ENCODE results near the gene DCST2.
"Not testable (repeated sequence)": the region's sequence is repeated elsewhere in the genome, so short reads cannot be mapped to it uniquely, and the experiment has no call there.

The DCST2 gene

DNA sequence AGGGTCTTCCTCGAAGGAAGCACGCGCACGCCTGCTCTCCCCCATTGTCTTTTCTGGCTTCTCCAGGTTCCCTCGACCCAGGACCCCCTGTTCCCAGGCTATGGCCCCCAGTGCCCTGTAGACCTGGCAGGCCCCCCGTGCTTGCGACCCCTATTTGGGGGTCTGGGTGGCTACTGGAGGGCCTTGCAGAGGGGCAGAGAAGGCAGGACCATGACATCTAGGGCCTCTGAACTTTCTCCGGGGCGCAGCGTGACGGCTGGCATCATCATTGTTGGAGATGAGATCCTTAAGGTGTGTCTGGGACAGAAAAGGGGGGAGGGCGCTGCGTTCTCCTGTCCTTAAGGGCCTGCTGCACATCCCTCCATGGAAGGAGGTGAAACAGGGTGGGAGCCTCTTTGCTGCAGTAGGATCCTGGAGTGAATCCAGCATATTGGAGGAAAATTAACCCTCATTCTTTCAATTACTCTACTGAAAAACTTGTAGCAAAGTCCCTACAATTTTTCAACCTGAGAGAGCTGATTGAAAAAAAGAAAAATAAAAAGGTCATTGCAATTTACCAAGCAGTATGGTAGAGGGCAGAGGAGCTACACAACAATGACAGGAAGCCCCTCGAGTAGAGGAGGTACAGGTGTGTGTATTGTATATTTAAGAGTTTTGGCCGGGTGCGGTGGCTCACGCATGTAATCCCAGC is 49.7 kb downstream of the DCST2 start:
- in situ Hi-C loops (cut with MboI; ENCODE audit: low sequenced_read_pairs) = no loop called here

DNA sequence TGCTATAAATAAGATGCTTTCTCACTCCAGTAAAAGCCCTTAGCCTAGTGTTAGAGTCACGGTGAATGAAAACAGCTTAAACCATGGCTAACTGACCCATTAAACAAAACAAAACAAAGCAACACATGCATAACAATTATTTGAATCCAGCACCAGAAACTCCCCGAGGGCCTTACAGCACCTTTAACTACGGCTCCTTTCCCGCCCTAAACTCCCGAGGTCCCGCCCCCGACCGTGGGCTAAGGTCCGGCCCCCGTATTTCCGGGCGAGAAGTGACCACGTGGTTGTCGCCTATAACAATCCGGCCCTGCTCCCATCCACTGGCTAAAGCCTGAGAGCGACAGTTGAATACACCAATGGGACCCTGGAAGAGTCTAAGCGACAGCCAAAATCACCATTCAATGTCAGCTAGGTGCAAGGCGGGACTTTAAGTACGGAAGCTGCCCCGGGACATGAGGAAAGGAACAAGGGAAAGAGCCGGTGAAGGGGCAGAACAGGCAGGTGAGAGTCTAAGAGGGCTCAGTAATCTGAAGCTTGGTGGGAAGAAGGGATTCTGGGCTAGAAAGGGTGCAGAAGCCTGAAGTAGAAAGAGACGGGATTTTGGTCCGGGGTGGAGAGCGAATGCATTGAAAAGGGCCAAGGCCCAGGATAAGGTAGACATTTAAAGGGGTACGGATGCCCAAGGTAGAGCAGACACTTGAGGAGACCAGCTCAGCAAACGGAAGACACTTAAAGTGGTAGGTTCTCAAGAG is 50.5 kb downstream of the DCST2 start, which contains the start of gene FLAD1:
FLAD1 (plus strand) TSS at position 448 of the 752 bp plus-strand sequence. CDS start 351 bp downstream, outside the sequence.
- in situ Hi-C loops (cut with MboI; ENCODE audit: low sequenced_read_pairs) = no loop called here

DNA sequence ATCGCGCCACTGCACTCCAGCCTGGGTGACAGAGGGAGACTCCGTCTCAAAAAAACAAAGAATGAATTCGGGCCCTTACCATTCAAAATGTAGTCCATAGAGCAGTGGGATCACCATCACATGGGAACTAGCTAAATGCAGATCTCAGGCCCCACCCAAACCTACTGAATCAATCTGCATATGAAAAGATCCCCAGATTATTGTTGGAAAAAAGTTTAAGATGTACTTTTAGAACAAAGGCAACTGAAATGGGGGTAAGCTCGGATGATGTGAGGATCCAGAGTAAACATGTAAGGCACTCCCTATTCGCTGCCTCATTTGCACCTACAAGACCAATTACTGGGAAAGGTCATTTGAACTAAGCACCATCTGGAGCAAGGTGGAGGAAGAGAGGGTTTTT is 51.2 kb downstream of the DCST2 start:
- in situ Hi-C loops (cut with MboI; ENCODE audit: low sequenced_read_pairs) = no loop called here

DNA sequence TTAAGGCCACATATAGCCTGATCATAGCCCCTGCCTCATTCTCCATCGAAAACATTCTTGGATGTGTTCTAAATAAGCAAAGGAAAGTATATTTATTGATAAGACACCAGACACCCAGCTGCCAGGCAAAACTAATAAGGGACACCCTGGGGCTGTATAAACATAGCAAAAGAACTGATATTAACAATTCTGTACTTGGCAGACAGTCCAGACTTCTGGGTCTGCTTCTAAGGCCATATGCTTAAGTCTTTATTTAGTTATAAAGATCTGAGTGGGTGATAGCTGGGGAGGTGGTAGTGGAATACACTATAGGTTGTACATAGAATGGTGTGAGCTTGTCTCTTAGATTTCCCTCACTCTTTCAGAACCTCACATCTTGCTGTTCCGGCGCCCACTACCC is 55.2 kb downstream of the DCST2 start:
- in situ Hi-C loops (cut with MboI; ENCODE audit: low sequenced_read_pairs) = no loop called here

DNA sequence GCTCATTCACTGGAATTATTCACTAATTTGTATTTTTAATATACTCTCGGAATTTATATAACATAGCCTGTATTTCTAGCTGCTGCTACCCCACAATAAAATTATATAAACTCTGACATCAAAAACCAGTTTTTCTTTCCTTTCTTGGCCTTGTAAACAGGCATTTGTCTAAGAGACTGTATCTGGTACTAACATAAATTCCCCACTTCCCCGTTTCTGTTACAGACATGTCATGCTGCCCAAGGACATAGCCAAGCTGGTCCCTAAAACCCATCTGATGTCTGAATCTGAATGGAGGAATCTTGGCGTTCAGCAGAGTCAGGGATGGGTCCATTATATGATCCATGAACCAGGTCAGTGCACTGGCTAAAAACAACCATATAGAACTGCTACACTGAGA is 55.8 kb downstream of the DCST2 start:
- in situ Hi-C loops (cut with MboI; ENCODE audit: low sequenced_read_pairs) = not testable (repeated sequence)

DNA sequence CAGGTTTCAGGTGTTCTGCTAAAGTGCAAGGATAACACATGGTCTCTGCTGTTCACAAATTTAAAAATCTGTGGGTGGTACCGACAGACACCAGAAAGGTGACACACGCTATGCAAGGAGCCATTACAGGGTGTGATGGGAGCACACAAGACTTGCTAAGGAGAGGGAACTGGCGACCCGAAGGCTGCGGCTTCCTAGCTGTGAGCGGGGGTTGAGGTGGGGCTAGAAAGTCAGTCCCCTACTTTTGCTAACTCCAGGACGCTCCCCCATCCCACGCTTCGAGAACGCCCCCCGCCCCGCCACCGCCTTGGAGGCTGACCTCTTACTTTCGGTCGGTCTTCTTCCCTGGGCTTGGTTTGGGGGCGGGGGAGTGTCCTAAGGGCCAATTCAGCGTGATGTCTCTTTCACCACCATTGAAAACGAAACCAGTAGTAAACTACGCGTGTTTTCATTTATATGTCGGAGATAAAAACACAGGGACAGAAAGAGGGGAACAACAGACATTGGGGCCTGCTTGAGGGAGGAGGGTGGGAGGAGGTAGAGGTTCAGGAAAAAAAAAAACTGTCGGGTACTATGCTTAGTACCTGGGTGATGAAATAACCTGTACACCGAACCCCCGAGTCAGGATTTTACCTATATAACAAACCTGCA is 58.0 kb downstream of the DCST2 start:
- in situ Hi-C loops (cut with MboI; ENCODE audit: low sequenced_read_pairs) = no loop called here

DNA sequence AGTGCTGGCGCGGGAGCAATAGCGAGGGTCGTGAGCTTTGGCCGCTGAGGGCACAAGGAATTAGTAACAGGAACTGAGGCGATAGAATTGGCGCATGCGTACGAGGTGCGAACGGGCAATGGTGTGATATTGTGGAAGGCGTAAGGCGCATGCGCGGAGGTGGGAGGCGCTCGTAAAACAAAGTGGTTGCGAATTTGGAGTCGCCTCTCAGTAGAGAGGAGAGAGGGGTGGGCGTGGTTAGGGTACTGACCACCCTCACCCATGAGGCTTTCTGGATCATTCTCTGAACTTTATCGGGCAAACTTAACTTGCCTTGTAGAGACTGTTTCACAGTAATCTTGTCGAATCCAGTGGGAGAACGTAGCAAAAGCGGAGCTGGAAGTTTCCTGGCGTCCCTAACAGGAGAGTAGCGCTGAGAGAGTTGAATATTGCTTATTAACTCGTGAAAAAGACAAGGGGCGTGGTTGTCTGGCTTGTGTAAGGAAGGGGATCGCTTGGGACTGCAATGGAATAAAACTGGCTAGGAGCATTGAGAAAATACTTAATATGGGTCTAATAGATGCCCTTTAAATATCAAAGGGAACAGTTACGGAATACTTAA is 58.7 kb downstream of the DCST2 start:
- in situ Hi-C loops (cut with MboI; ENCODE audit: low sequenced_read_pairs) = no loop called here

DNA sequence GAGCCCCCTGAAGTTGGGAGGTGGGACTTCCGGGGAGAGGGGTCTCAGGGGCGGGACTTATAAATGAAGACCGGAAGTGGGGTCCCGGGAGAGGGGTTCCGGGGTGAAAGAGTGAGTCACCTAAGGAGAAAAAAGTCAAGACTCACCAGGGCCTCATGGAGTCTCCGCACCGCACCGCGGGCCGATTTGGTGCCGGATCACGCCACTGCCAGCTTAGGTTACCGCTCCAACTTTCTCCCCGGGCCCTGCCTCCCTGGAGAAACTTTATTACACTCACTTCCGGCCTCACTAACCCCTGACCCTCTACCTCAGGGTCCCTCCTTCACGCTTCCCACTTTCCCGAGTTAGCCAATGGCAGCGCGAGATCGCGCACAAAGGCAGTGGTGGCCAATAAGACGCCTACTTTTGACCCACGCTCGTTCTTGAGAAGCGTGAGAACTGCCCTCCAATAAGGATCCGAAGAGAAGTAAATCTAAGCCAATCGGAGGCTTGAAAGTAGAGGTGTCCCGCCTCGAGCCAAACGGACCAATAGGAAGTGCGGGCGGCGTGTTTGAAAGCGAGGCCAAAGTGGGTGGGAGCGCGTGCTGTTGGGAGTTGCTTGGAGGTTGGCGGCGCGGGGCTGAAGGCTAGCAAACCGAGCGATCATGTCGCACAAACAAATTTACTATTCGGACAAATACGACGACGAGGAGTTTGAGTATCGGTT is 59.3 kb downstream of the DCST2 start, which contains the start of gene CKS1B:
CKS1B (plus strand) TSS at position 580 of the 706 bp plus-strand sequence; CDS start at position 645, 65 bp downstream.
- in situ Hi-C loops (cut with MboI; ENCODE audit: low sequenced_read_pairs) = no loop called here

DNA sequence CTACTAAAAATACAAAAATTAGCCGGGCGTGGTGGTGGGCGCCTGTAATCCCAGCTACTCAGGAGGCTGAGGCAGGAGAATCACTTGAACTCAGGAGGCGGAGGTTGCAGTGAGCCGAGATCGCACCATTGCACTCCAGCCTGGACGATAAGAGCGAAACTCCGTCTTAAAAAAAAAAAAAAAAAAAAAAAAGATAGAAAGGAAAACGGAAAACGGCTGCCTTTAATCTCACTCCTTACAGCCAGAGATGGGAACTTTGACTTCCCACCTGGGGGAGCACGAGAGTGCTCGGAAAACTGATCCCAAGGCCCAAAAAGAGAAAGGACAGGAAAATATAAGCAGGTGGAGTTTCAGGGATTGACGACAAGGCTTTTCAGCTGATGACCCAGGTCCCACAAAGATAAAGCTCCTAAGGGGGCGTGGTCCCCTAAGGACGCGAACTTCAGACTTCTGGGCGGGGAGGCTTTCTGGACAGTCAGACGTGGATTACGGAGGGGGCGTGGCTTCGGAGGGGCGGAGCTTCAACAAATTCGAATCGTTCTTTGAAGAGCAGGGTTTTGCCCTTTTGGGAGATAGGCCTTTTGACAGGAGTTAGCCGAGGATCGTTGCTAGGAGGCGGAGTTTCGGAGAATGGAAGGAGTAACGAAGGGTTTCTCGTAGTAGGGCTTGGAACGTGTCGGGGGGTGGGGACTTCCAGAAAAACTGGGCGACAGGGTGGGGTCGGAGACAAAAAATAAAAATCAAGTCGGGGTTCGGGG is 60.1 kb downstream of the DCST2 start:
- in situ Hi-C loops (cut with MboI; ENCODE audit: low sequenced_read_pairs) = no loop called here

DNA sequence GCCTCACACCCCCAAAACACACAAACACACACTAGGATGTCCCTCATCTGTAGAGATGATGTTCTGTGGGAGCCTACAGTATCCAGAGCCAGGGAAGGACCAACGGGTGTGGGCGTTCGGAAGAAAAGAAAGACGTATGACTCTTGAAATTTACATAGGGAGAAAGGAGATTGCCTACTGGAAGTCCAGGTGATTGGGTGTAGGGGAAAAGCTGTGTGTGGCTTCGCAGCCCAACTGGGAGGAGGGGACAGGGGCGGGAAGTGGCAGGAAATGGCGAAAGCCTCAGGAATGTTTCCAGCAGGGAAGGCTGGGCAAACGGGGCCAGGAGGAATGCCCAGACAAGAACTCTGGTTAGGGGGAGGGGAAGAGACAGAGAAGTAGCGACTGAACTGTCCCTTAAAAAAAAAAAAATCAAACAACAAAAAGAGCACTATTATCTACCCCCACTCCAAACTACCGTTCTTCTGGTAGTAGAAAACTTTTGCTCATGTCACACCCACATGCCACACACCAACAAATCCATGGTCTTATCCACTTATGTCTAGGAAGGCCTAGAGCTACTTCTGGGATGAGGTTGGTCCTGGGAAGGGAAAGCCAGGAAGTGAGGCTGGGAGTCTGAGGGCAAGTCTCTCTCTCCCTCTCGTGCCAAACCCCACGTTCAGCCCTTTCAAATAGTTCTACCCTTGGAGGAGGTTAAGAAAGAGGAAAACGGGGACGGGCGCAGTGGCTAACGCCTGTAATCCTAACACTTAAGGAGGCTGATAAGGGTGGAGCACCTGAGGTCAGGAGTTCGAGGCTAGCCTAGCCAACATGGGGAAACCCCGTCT is 60.9 kb downstream of the DCST2 start:
- in situ Hi-C loops (cut with MboI; ENCODE audit: low sequenced_read_pairs) = no loop called here

DNA sequence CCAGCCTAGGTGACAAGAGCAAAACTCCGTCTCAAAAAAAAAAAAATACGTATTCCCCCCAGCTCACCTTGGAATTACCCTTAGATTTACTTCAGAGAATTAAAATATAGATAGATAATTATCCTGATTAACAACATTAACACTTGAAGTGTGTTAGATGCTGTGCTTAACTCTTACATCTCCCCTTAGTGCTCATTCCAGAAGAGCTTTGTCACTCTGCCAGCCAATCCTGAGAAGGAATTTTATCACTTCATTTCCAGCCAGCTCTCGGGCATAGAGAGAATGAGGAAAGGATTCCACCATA is 61.4 kb downstream of the DCST2 start:
- in situ Hi-C loops (cut with MboI; ENCODE audit: low sequenced_read_pairs) = no loop called here

DNA sequence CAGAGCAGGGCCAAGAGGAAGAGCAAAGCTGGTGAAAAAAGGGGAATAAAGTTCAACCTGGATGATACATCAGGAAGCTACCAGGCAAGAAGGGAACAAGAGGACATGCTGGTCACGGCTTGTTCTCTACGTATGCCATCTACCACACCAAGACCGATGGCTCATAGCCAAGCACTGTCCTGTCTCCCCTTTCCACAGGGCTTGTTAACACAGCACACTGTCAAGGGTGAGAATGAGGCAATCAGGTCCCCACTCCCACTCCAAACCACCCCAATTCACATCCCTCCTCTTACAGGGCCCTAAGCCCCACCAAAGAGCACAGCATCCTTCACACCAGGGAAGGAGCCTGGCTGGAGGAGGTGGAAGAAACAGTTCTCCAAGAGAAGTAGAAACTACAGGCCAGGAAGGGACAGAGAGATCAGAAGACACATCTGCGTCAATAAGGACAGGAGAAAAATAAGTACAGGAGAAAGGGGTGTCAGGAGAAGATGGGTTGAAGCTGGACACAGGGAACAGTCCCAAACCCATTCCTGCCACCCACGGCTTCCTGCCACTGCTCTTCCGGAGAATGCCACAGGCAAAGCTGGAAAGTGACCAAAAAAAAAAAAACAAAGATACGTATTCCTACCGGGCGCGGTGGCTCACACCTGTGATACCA is 62.1 kb downstream of the DCST2 start:
- in situ Hi-C loops (cut with MboI; ENCODE audit: low sequenced_read_pairs) = no loop called here

DNA sequence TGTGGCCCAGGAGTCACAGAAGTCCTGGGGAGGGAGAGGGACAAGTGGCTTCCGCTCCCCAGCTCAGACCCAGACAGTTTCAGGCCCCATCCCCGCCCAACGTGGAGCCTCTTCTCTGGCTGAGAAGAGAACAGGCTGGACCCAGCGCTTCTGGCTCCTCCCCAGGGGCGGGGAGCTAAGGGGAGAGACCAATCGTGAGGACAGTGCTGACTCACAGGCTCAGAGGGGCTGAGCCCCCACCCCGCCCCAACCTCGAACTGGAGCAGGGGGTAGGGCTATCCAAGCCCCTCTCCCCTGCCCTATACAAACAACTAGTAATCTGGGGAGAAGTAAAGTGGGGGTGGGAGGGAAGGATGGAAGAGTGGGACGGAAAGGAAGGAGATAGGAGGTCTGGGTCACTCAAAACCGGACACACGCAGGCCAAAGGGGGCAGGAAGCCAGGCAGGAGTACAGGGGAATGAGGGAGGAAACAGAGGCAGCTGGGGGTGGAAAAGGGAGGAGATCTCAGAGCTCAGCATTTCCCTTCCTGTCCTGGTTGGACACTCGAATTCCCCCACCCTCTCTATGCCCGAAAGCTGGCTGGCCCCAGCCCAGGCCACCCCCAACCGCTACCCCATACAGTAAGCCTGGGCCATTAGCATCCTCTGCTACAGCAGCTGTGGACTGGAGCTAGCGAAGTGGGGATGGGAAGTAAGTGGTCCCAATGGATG is 62.8 kb downstream of the DCST2 start, which contains the start of gene SHC1:
SHC1 (minus strand) TSS at position 117 of the 710 bp plus-strand sequence. CDS start 221 bp downstream, outside the sequence.
- in situ Hi-C loops (cut with MboI; ENCODE audit: low sequenced_read_pairs) = no loop called here

DNA sequence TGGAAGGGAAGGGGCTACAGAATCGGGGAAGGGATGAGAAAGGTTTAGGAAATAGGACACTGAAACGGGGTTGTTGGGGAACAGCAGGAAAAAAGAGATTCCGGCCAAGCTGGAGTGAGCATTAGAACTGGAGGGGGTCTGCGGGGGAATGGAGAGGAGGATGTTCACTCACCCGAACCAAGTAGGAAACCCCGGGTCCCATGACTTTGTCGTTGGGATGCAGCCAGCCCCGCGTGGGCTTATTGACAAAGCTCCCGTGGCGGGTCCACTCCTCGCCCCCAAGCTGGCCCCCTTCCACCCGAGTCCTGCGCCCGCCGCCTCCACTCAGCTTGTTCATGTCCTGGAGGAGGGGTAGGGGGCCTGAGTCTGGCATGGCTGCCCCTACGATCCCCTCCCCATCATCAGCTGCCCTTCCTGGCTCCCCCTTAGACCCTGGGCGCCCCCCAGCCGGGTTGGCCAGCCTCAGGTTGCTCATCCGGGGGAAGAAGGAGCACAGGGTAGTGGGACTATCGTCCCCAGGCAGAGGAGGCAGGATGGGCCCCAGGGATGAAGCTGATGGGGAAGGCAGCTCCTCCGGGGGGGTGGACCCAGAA is 63.6 kb downstream of the DCST2 start:
- in situ Hi-C loops (cut with MboI; ENCODE audit: low sequenced_read_pairs) = no loop called here

DNA sequence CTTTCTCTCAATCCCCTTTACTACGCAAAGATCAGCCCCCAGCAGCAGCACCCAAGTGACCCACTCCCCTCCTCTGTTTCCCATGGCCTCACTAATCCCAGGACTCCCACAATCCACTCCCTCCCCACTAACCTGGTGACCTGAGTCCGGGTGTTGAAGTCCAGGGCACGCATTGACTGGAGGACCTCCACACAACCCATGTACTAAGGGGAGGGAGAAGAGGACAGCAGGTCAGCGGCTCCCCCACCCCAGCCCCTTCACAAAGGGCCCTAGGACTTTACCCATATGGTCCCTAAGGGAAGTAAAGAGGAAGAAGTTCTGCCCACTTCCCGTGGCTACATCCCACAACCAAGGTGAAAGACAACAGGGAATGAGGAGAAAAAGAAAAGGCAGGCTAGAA is 64.3 kb downstream of the DCST2 start:
- in situ Hi-C loops (cut with MboI; ENCODE audit: low sequenced_read_pairs) = no loop called here

DNA sequence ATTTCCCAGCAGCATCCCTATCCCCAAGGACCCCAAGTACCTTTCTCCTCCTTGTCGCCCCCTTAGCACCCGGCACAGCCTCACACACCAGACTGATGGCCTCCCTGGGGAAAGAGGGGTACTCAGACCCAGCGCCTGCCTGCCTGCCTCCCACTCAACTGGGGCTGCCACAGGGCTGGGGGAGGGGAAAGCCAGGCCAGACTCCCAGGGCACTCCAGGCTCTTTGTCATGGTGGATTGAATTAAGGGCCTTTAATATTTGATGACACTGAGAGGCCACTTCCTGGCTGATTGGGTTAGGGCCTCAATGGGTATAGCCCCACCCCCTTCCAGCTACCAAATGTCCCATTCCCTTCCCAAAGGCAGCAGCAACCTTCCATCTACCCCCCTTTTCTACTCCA is 64.8 kb downstream of the DCST2 start:
- in situ Hi-C loops (cut with MboI; ENCODE audit: low sequenced_read_pairs) = no loop called here
